GM21786 (cell line): ENCODE data around the gene POM121C.
"Not testable (repeated sequence)": the region's sequence is repeated elsewhere in the genome, so short reads cannot be mapped to it uniquely, and the experiment has no call there.

Experiments used
- ATAC-seq: cut with Tn5 transposase; IDR thresholded peaks from one replicate; pipeline ENCODE4 v1.9.1; 2021; ENCODE audit not compliant: unreplicated experiment

Gene POM121C

GRCh38 chr7:75397865-75398264, 88.2 kb downstream of the POM121C start:
- not testable (repeated sequence) for ATAC-seq

GRCh38 chr7:75395329-75395728, 90.8 kb downstream of the POM121C start, which contains the start of gene TRIM73:
Gene TRIM73 (plus strand): TSS chr7:75395629. CDS start chr7:75398934, 3,305 bp downstream.
- ATAC-seq = not testable (repeated sequence)

- ATAC-seq = not testable (repeated sequence)
These were observed 92.9 kb downstream of the POM121C start for GRCh38 chr7:75393194-75393593.

DNA sequence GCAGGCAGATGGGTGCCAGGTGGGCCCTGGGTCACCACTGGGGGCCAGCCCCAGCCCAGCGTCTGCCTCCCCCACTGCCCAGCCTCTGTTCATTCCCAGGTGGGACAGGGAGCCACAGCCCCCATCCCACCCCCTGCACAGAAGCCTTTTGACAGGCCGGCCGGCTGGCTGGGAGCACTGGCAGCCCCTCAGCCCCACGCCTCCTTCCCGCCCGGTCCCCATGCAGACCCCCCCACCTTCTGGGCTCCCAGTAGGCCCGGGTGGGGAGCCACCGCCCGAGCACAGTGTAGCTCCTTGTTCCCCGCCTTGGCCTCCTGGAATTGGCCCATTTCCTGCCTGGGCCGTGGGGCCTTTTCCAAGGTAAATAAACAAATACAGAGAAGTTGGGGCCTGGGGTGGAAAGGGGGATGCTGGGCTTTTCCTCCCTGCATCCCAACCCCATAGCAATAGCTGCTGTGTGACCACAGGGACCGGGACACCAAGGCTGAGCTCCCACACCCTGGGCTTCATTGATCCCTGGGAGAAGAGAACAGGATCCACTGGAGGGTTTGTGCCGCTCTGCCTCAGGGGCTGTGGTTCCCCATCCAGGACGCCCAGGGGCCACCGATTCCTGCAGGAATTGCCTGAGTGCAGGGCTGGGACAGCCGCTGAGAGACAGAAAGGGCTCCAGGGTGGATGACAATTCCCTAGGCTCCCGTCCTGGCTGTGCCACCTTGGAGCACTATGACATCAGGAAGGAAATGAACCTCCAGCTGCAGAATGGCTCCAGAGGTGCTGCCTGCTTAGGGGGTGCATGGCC, 111.4 kb downstream of the POM121C start:
- ATAC-seq = not testable (repeated sequence)

DNA sequence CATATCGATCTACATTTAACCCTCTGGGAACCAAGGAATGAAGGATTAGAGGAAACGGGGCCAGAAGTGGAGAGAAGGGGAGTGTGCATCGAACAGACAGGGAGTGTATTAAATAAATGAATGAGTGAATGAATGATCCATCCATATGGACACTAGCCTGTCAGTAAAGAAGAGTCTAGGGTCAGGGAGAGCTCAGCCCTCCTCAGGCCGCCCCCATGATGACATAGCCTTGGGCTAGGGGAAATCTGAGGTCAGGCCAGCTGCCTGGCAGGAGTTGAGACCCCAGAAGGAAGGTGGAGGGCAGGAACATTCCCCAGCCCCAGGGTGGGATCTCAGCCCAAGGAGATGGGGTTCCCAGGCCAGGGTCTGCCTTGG, 112.0 kb downstream of the POM121C start:
- ATAC-seq = not testable (repeated sequence)

DNA sequence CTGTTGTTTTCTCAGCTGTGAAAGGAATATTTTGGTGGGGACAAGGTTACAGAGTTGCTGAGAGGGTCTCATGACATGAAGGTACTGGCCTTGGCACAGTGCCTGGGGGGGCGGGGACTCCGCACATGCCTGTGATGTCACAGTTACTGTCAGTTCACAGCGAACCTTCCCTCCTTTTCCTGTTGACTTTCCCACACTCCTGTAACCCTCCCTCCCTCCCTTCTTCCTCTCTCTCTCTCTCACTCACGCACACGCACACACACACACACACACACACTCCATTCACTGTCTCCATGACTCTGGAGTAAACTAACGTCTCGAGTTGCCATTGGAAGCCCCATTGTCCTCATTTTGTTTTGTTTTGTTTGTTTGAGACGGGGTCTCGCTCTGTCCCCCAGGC, 118.8 kb downstream of the POM121C start:
- not testable (repeated sequence) for ATAC-seq
